Measurements from ENCODE around the gene PPP1R12A.
A peak's percentile ranks its signal among the peaks of the same experiment; 100 is the strongest.
"Not testable (repeated sequence)": the region's sequence is repeated elsewhere in the genome, so short reads cannot be mapped to it uniquely, and the experiment has no call there.

The PPP1R12A gene

GRCh38 chr12:79935021-79935623 is at the start of gene PPP1R12A:
TSS of gene PPP1R12A (minus strand) at chr12:79935097. CDS start at chr12:79934931, 166 bp downstream.
- peak; percentile 99 for DNase-seq

DNA sequence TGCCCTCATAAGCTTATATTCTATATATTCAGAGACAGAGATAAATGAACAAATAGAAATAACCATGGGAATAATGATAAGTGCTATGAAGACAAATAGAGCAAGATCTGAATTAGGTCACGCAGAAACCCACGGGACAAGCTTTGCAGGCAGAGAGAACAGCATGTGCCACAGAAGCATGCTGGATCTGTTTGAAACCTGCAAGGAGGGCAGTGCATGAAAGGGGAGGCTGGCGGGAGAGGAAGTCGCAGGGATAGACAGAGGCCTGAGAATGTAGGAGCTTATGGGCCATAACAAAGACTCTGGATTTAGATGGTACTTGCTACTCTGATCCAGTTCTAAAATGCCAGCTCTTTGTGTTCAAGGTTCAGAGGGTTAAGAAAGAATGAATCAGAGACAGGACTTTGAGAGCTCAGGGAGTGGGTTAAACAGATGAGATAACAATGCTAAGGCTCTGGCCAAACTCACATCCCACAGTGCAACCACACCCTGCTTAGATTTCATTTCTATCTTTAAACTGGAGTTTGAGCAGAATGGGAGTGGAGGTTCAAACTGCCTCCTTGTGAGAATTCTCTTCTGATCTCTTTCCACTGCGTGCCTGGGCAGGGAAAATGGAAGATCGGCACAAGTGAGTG is 49.2 kb upstream of the PPP1R12A start:
- peak; percentile 84 for DNase-seq

GRCh38 chr12:79983492-79983891 is 48.6 kb upstream of the PPP1R12A start:
- DNase-seq = no peak

DNA sequence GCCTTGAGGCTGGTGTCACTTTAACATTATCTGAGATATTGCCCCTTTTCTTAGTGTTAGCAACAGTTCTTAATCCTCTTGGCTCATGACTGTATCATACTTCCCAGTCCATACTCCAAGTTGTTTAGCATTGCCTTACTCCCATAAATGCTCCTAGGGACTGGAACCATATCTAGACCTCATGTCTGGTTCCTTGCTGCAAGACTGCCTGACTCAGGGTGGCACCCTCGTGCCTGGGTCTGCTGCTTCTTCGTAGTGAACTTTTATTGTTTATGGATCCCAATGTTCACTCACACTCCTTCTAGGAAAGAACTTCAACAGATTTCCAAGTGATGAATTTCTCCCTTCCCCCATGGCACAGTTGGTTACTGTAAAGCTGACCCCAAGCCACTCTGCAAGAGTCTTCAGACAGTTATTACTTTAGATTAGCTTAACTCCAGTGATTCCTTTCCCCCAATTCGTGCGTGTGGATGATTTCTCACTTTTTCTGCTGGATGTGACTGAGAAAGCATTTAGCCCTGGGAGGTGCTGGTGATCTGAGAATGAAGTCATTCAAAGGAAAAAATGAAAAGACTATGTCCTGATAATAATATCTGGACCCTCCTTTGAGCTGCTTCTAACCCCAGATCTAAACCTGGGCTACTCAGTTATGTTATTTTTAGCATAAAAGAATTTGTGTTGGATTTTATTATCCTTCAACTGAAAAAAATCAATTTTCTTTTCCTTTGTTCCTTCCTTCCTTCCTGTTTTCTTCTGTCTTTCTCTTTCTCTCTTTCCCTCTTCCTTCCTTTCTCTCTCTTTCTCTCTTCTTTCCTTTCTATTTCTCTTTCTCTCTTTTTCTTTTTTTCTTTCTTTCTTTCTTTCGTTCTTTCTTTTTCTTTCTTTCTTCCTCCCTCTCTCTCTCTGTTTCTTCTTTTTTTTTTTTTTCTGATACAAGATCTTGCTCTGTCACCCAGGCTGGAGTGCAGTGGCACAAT is 47.5 kb upstream of the PPP1R12A start:
- no peak for DNase-seq

- no peak for DNase-seq
Measured at GRCh38 chr12:79978692-79979091, 43.8 kb upstream of the PPP1R12A start.

- DNase-seq = peak; percentile 30
Measured at GRCh38 chr12:79977856-79978460, 43.1 kb upstream of the PPP1R12A start.

- DNase-seq = no peak
Measured at GRCh38 chr12:79975143-79975542, 40.2 kb upstream of the PPP1R12A start.

- DNase-seq = no peak
Measured at GRCh38 chr12:79973801-79974200, 38.9 kb upstream of the PPP1R12A start.

GRCh38 chr12:79964100-79964627 is 29.3 kb upstream of the PPP1R12A start:
- DNase-seq = no peak

- peak; percentile 45 for DNase-seq
Measured at GRCh38 chr12:79961411-79961810, 26.5 kb upstream of the PPP1R12A start.

GRCh38 chr12:79959484-79959883 is 24.6 kb upstream of the PPP1R12A start:
- no peak for DNase-seq

- no peak for DNase-seq
Measured at GRCh38 chr12:79956896-79957295, 22.0 kb upstream of the PPP1R12A start.

DNA sequence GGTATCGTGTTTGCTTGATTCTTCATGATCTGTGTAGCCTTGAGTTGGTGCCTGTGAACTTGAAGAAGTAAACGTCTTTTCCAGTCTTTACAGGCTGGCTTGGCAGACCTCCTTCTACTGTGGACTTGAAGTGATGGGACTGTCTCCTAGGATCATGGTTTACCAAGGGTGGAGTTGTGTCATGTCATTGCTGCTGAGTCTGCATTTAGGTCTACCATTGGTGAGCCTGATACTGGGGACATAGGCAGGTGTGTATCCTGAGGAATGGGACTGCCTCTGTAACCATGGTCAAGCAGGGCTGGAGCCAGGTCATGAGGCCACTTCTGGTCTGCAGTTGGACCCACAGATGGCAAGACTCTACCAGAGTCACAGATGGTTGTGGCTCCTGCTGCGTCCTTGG is 20.7 kb upstream of the PPP1R12A start:
- no peak for DNase-seq

DNA sequence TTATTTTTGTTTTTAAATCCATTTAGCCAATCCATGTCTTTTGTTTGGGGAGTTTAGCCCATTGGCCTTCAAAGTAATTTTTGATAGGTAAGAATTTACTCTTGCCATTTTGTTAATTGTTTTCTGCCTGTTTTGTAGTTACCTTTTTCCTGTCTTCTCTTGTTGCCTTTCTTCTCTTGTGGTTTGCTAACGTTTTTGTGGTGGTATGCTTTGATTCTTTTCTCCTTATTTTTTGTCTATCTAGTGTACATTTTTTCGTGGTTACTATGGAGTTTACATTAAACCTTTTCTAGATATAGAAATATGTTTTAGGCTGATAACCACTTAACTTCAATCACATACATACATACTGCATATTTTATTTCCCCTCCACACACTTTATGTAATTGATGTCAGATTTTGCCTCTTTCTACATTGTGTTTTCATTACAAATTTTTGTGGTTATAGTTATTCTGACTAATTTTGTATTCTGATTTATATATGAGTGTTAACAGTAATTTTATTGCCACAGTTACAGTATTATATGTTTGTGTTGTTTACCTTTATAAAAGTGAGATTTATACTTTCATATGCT is 19.2 kb upstream of the PPP1R12A start:
- no peak for DNase-seq

DNA sequence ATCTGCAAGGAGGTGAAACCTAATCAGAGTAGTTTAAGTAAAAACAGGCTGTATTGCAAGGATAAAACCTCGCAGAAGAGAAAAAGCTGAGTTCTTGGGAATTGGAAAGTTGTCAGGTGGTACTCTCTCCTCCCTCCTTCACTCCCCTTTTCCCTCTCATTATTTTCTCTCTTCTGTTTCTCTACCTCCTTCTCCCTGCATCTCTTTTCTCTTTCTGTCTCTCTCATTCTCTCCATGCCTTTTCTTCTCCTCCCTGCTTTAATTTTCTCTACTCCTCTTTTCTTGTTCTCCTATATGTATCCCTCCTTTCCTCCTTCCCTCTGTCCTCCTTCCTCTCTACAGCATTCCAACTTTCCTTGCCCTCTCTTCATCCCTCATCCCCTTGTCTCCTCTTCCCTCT is 14.2 kb upstream of the PPP1R12A start:
- DNase-seq = no peak

- no peak for DNase-seq
Measured at GRCh38 chr12:79945433-79945832, 10.5 kb upstream of the PPP1R12A start.

DNA sequence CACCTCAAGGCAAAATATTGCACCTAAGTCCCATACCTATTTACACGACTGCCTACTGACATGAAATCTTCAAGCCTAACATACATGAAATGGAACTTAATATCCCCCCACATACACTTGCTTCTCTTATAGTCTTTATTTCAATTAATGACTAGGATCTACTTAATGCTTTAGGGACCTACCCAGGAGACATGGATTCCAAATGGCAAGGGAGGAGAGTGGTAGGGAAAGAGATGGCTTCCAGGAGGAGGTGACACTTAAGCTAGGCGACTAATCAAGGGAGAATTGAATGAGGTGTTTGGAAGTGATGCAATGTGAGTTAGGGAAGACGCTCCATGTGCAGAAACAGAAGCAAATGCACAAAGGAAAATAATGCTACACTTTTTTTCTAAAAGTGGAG is 9.7 kb upstream of the PPP1R12A start:
- DNase-seq = no peak

GRCh38 chr12:79942846-79943245 is 7.9 kb upstream of the PPP1R12A start:
- DNase-seq = not testable (repeated sequence)

GRCh38 chr12:79939728-79940310 is 4.9 kb upstream of the PPP1R12A start:
- DNase-seq = no peak

DNA sequence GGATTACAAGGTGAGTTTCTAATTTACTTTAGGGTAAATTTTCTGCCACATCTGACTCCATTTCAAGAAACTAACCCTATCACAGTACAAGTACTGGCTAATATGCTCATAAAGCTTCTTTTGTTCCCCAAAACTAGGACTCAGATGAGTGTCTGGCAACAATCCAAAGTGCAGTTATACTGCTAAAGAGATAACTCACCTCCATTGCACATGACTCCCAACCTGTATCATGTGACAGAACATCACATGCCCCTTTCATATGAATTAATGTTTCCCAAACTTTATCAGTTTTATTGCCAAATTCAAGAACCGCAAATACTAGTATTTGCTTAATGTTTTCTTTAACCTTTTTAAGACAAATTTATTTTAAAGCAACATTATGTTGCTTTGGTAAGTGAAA is 3.9 kb upstream of the PPP1R12A start:
- DNase-seq = no peak

GRCh38 chr12:79936670-79937069 is 1.8 kb upstream of the PPP1R12A start:
- DNase-seq = peak; percentile 10
